Mucosa of descending colon (tissue), 3 donors: Measurements from ENCODE around the gene HELZ. TPM values are rescaled to one million over a fixed set of nuclear protein-coding genes. Genes with fewer than 3 reads are reported as not detected.
A peak's percentile ranks its signal among the peaks of the same experiment; 100 is the strongest.
"Not testable (repeated sequence)": the region's sequence is repeated elsewhere in the genome, so short reads cannot be mapped to it uniquely, and the experiment has no call there.

Experiments
- ATAC-seq: fragments of 200-7000 bp; cut with Tn5 transposase; one replicate; pipeline ENCODE4 v1.9.1; 2020; ENCODE audit warnings: mild to moderate bottlenecking, moderate library complexity
- DNase-seq, 3 donors: peaks; one replicate each; pipeline ENCODE4 v3.0.0-alpha.2; 2020
- H3K36me3 ChIP-seq: fragments of 200-600 bp; one replicate; pipeline ENCODE4 v1.8.0; 2021; ENCODE audit warnings: low read depth, mild to moderate bottlenecking
- H3K4me1 ChIP-seq: fragments of 200-600 bp; one replicate; pipeline ENCODE4 v1.8.0; 2021; ENCODE audit warnings: low read depth, mild to moderate bottlenecking
- H3K4me3 ChIP-seq: fragments of 200-600 bp; one replicate; pipeline ENCODE4 v1.8.0; 2021; ENCODE audit warnings: mild to moderate bottlenecking
- H3K9me3 ChIP-seq: fragments of 200-600 bp; one replicate; pipeline ENCODE4 v1.8.0; 2021; ENCODE audit warnings: mild to moderate bottlenecking
- CTCF ChIP-seq: fragments of 200-600 bp; IDR thresholded peaks from one replicate; pipeline ENCODE4 v1.8.0; 2022; ENCODE audit warnings: antibody characterized with exemption, mild to moderate bottlenecking
- intact Hi-C, 2 donors: fragments of 100-400 bp; cut with DNase I in 1 of 2; cut with micrococcal nuclease in 1 of 2; formaldehyde crosslinking; loops; one replicate each; pipeline versions ENCODE4 v1.11.0 to v1.11.1; 2022; cut with DNase I, micrococcal nuclease
- total RNA-seq, 3 donors: library from RNA; stranded (reverse); fragmentation: NEBNext Ultra II Directional in 2 of 3; extraction: Animal tissue kit (Norgen Biotek cat#: 25700) in 2 of 3; gene quantifications; one replicate each; pipeline versions ENCODE4 v1.2.1 to v1.2.4, GENCODE V29; 2021 to 2023
- donor health status: DM: no; HTN: no; CAD: no; lungs with moderate emphysema.
- donor health status: DM: no; HTN: no; CAD: no.
- donor health status: DM: no; HTN: yes; CAD: no.

The HELZ gene
- total RNA-seq, 3 donors from 2014 or later, result 43.2 to 65.3 (median 43.3) TPM

GRCh38 chr17:67260170-67260987 lies 15.4 kb upstream of the HELZ start:
- intact Hi-C loops, result no loop called here

GRCh38 chr17:67258821-67259468 lies 13.9 kb upstream of the HELZ start:
- Histone ChIP-seq H3K9me3 (no peaks in the 10 kb centered on the region), H3K4me1 (peaks cover 5% of the 10 kb centered on the region), H3K4me3 (no peak overlapping the region), H3K36me3 (no peaks in the 10 kb centered on the region)
- DNase-seq, result peak in 1 of 3 donors; percentile 33
- intact Hi-C loops, result no loop called here
- peak; percentile 32 for ATAC-seq
- TF ChIP-seq CTCF, result no peak

More at GRCh38 chr17:67260170-67260987, 15.4 kb upstream of the HELZ start:
- ATAC-seq, result peak; percentile 48
- peak in 1 of 3 donors; percentile 43 for DNase-seq
- Histone ChIP-seq H3K4me3 (no peak overlapping the region), H3K36me3 (no peaks in the 10 kb centered on the region), H3K9me3 (no peaks in the 10 kb centered on the region), H3K4me1 (peaks cover 5% of the 10 kb centered on the region)
- no peak for TF ChIP-seq CTCF

GRCh38 chr17:67256075-67256732 lies 11.2 kb upstream of the HELZ start:
- Histone ChIP-seq H3K4me3 (no peak overlapping the region), H3K4me1 (peaks cover 5% of the 10 kb centered on the region), H3K36me3 (no peaks in the 10 kb centered on the region), H3K9me3 (no peaks in the 10 kb centered on the region)
- ATAC-seq (no peak), DNase-seq (no peak)
- intact Hi-C loops, result no loop called here
- no peak for TF ChIP-seq CTCF

GRCh38 chr17:67253384-67253783 lies 8.4 kb upstream of the HELZ start:
- DNase-seq, result no peak
- H3K36me3 ChIP-seq, result no peaks in the 10 kb centered on the region

GRCh38 chr17:67251586-67251985 lies 6.6 kb upstream of the HELZ start:
- DNase-seq, ATAC-seq, intact Hi-C loops, H3K36me3 ChIP-seq, H3K9me3 ChIP-seq, H3K4me1 ChIP-seq, H3K4me3 ChIP-seq: not testable (repeated sequence)

More at GRCh38 chr17:67253384-67253783, 8.4 kb upstream of the HELZ start:
- Histone ChIP-seq H3K4me1 (no peaks in the 10 kb centered on the region), H3K9me3 (no peaks in the 10 kb centered on the region), H3K4me3 (no peak overlapping the region)
- no peak for TF ChIP-seq CTCF
- intact Hi-C loops, result no loop called here
- ATAC-seq, result no peak

- H3K36me3 ChIP-seq, result no peaks in the 10 kb centered on the region
- H3K4me3 ChIP-seq, result no peak overlapping the region
- no peak for TF ChIP-seq CTCF
- intact Hi-C loops, result no loop called here
- ATAC-seq, result no peak
- H3K9me3 ChIP-seq, result no peaks in the 10 kb centered on the region
- no peak for DNase-seq
- H3K4me1 ChIP-seq, result peaks cover 8% of the 10 kb centered on the region
Measured at GRCh38 chr17:67248291-67248690, 3.3 kb upstream of the HELZ start.
